GM23338 (cell line): ENCODE data around the gene ADGRB3. TPM values are rescaled to one million over a fixed set of nuclear protein-coding genes. Genes with fewer than 3 reads are reported as not detected.
A peak's percentile ranks its signal among the peaks of the same experiment; 100 is the strongest.

ENCODE experiments used
- ATAC-seq: fragments of 200-7000 bp; cut with Tn5 transposase; 3 replicates; pipeline ENCODE4 v1.9.1; 2020
- DNase-seq: peaks from one replicate; pipeline ENCODE4 v3.0.0-alpha.2; 2015; ENCODE audit warnings: low spot score
- H2AFZ ChIP-seq: fragments of 200-600 bp; sonication (generic); 2 replicates; pipeline ENCODE4 v1.8.0; 2016; ENCODE audit warnings: antibody characterized with exemption, mild to moderate bottlenecking, moderate library complexity
- H3F3A ChIP-seq: fragments of 200-600 bp; sonication (generic); replicated peaks from 2 replicates; pipeline ENCODE4 v1.8.0; 2017; ENCODE audit warnings: antibody characterized with exemption, mixed run types, low read depth
- H3K27ac ChIP-seq: fragments of 200-600 bp; sonication (generic); 2 replicates; pipeline ENCODE4 v1.6.1; 2016; ENCODE audit warnings: low read depth
- H3K27me3 ChIP-seq: fragments of 200-600 bp; sonication (generic); 2 replicates; pipeline ENCODE4 v1.8.0; 2016; ENCODE audit warnings: mild to moderate bottlenecking, mixed run types, moderate library complexity; ENCODE audit not compliant: insufficient read depth
- H3K36me3 ChIP-seq: fragments of 200-600 bp; sonication (generic); 2 replicates; pipeline ENCODE4 v1.8.0; 2016; ENCODE audit warnings: mild to moderate bottlenecking; ENCODE audit not compliant: insufficient read depth
- H3K4me1 ChIP-seq: fragments of 200-600 bp; sonication (generic); 2 replicates; pipeline ENCODE4 v1.8.0; 2016; ENCODE audit warnings: mild to moderate bottlenecking, moderate library complexity; ENCODE audit not compliant: insufficient read depth
- H3K4me2 ChIP-seq: fragments of 200-600 bp; sonication (generic); 2 replicates; pipeline ENCODE4 v1.7.1; 2017; ENCODE audit warnings: mixed run types
- H3K4me3 ChIP-seq: fragments of 200-600 bp; sonication (generic); 2 replicates; pipeline ENCODE4 v1.6.1; 2016; ENCODE audit warnings: mixed run types
- H3K79me2 ChIP-seq: fragments of 200-600 bp; sonication (generic); replicated peaks from 2 replicates; pipeline ENCODE4 v1.8.0; 2017; ENCODE audit warnings: mild to moderate bottlenecking; ENCODE audit not compliant: insufficient read depth
- H3K9me2 ChIP-seq: fragments of 200-600 bp; sonication (generic); 2 replicates; pipeline ENCODE4 v1.8.0; 2017; ENCODE audit not compliant: insufficient read depth
- H4K20me1 ChIP-seq: fragments of 200-600 bp; sonication (generic); replicated peaks from 2 replicates; pipeline ENCODE4 v1.8.0; 2017; ENCODE audit warnings: mild to moderate bottlenecking; ENCODE audit not compliant: insufficient read depth
- H3K27ac Mint-ChIP-seq: 2 replicates; pipeline ENCODE4 v1.8.0; 2020; ENCODE audit warnings: inconsistent platforms, mild to moderate bottlenecking, moderate library complexity, mixed read lengths
- H3K27me3 Mint-ChIP-seq: 3 replicates; pipeline ENCODE4 v1.8.0; 2022; ENCODE audit warnings: low read depth, mild to moderate bottlenecking, moderate library complexity, mixed read lengths, inconsistent platforms; ENCODE audit not compliant: insufficient read depth, poor library complexity
- H3K36me3 Mint-ChIP-seq: 3 replicates; pipeline ENCODE4 v1.8.0; 2021; ENCODE audit warnings: low read depth, mild to moderate bottlenecking, inconsistent platforms, moderate library complexity, mixed read lengths
- H3K4me1 Mint-ChIP-seq: 3 replicates; pipeline ENCODE4 v1.8.0; 2020; ENCODE audit warnings: mild to moderate bottlenecking, inconsistent platforms, mixed read lengths
- H3K4me3 Mint-ChIP-seq: 3 replicates; pipeline ENCODE4 v1.8.0; 2021; ENCODE audit warnings: moderate library complexity, mild to moderate bottlenecking, inconsistent platforms, mixed read lengths
- H3K9me3 Mint-ChIP-seq: 3 replicates; pipeline ENCODE4 v1.8.0; 2020; ENCODE audit warnings: moderate library complexity, mild to moderate bottlenecking, inconsistent platforms, mixed read lengths
- CREB1 ChIP-seq: fragments of 250-450 bp; sonication (Bioruptor Pico); IDR thresholded peaks from 2 replicates; pipeline ENCODE4 v1.5.0; 2020; ENCODE audit warnings: low read depth, mild to moderate bottlenecking, moderate library complexity
- EZH2 ChIP-seq: fragments of 200-600 bp; sonication (generic); IDR thresholded peaks from one replicate; pipeline ENCODE4 v1.8.0; 2017; ENCODE audit warnings: antibody characterized with exemption, mild to moderate bottlenecking, low read depth; ENCODE audit not compliant: unreplicated experiment
- EZH2phosphoT487 ChIP-seq: fragments of 200-600 bp; sonication (generic); IDR thresholded peaks from one replicate; pipeline ENCODE4 v1.8.1; 2018; ENCODE audit warnings: antibody characterized with exemption; ENCODE audit not compliant: unreplicated experiment
- JUNB ChIP-seq: IDR thresholded peaks from one replicate; pipeline ENCODE4 v1.6.1; 2016; ENCODE audit warnings: antibody characterized with exemption; ENCODE audit not compliant: unreplicated experiment
- NANOG ChIP-seq: IDR thresholded peaks from 2 replicates; pipeline ENCODE4 v1.6.1; 2016; ENCODE audit warnings: antibody characterized with exemption, borderline replicate concordance
- POLR2AphosphoS5 ChIP-seq: IDR thresholded peaks from 2 replicates; pipeline ENCODE4 v1.6.1; 2016; ENCODE audit warnings: antibody characterized with exemption, low read depth
- REST ChIP-seq: IDR thresholded peaks from one replicate; pipeline ENCODE4 v1.6.1; 2018; ENCODE audit warnings: antibody characterized with exemption; ENCODE audit not compliant: unreplicated experiment
- STAT1 ChIP-seq: IDR thresholded peaks from one replicate; pipeline ENCODE4 v1.6.1; 2016; ENCODE audit warnings: antibody characterized with exemption; ENCODE audit not compliant: unreplicated experiment
- ZNF331 ChIP-seq: fragments of 250-450 bp; sonication (Bioruptor Pico); IDR thresholded peaks from 2 replicates; pipeline ENCODE4 v1.5.0; 2020; ENCODE audit warnings: low read depth, mild to moderate bottlenecking, moderate library complexity
- polyA plus RNA-seq: library from polyadenylated mRNA; unstranded; fragments of >200 nt; fragmentation: Nextera tagmentation; extraction: Ambion mirVana; gene quantifications from 2 replicates; pipeline ENCODE4 v1.2.1, GENCODE V29; 2016
- total RNA-seq: library from RNA; depleted of rRNA; stranded (reverse); fragments of >200 nt; shearing (Covaris generic); gene quantifications from 2 replicates; pipeline ENCODE4 v1.2.3, GENCODE V29; 2014
- TF ChIP-seq, protein P1 (sequence below): fragments of 250-450 bp; sonication (Bioruptor Pico); IDR thresholded peaks from 2 replicates; pipeline ENCODE4 v1.5.0; 2020; ENCODE audit warnings: mild to moderate bottlenecking, moderate library complexity
- TF ChIP-seq, protein P2 (sequence below), 2 experiments: fragments of 200-600 bp in 1 of 2; sonication (generic) in 1 of 2; conservative IDR thresholded peaks; 2 replicates each; pipeline versions ENCODE4 v1.5.1 to v1.6.1; 2016 to 2017; ENCODE audit warnings: antibody characterized with exemption in 2 of 2, low read depth in 2 of 2, mild to moderate bottlenecking in 2 of 2, moderate library complexity in 1 of 2

ADGRB3 gene
- total and polyA plus RNA-seq, 2 experiments from 2014 or later, result 0.92 to 4.0 TPM

GRCh38 chr6:69383627-69384026 lies 748.5 kb downstream of the ADGRB3 start:
- no peaks in the 10 kb centered on the region for H3K9me3 Mint-ChIP-seq
- no peak overlapping the region for H2AFZ ChIP-seq
- no peaks in the 10 kb centered on the region for H3K36me3 ChIP-seq
- H3K27ac Mint-ChIP-seq, result peak overlapping the region; percentile 47; the same call in 1 of the 2 replicates
- H3K4me3 Mint-ChIP-seq, result no peak overlapping the region
- H3K4me1 Mint-ChIP-seq, result peaks cover 25% of the 10 kb centered on the region
- DNase-seq, result peak; percentile 6
- no peak overlapping the region for H3K4me2 ChIP-seq
- no peaks in the 10 kb centered on the region for H4K20me1 ChIP-seq
- H3K27me3 ChIP-seq, result no peaks in the 10 kb centered on the region
- H3K36me3 Mint-ChIP-seq, result no peaks in the 10 kb centered on the region
- TF ChIP-seq STAT1, result no peak
- TF ChIP-seq ZNF331 (CRISPR knock-in tag), result no peak
- no peak for TF ChIP-seq REST
- no peak for TF ChIP-seq CREB1 (CRISPR knock-in tag)
- no peak for TF ChIP-seq POLR2AphosphoS5
- TF ChIP-seq NANOG, result no peak
- no peak for TF ChIP-seq EZH2phosphoT487
- H3K27ac ChIP-seq, result no peak overlapping the region
- peak; percentile 44; the same call in 2 of the 3 replicates for ATAC-seq
- no peaks in the 10 kb centered on the region for H3K9me2 ChIP-seq
- H3F3A ChIP-seq, result no peaks in the 10 kb centered on the region
- no peak overlapping the region for H3K4me3 ChIP-seq
- no peaks in the 10 kb centered on the region for H3K27me3 Mint-ChIP-seq
- H3K4me1 ChIP-seq, result peaks cover 10% of the 10 kb centered on the region; the same call in 1 of the 2 replicates
- no peaks in the 10 kb centered on the region for H3K79me2 ChIP-seq

GRCh38 chr6:69386426-69386825 lies 751.3 kb downstream of the ADGRB3 start:
- Mint-ChIP-seq H3K4me1 (peaks cover 29% of the 10 kb centered on the region), H3K27me3 (no peaks in the 10 kb centered on the region), H3K9me3 (no peaks in the 10 kb centered on the region), H3K4me3 (no peak overlapping the region), H3K27ac (no peak overlapping the region), H3K36me3 (no peaks in the 10 kb centered on the region)
- no peak for ATAC-seq
- Histone ChIP-seq H3K4me2 (no peak overlapping the region), H3K9me2 (no peaks in the 10 kb centered on the region), H3K4me3 (no peak overlapping the region), H3K36me3 (no peaks in the 10 kb centered on the region), H3K27ac (no peak overlapping the region), H3K27me3 (no peaks in the 10 kb centered on the region), H3K4me1 (peaks cover 10% of the 10 kb centered on the region; the same call in 1 of the 2 replicates), H2AFZ (no peak overlapping the region), H4K20me1 (no peaks in the 10 kb centered on the region), H3F3A (no peaks in the 10 kb centered on the region), H3K79me2 (no peaks in the 10 kb centered on the region)
- DNase-seq, result no peak
- TF ChIP-seq JUNB (no peak), NANOG (no peak), EZH2phosphoT487 (no peak), EZH2 (no peak), CREB1 (CRISPR knock-in tag) (no peak)
- TF ChIP-seq, protein P1, sequence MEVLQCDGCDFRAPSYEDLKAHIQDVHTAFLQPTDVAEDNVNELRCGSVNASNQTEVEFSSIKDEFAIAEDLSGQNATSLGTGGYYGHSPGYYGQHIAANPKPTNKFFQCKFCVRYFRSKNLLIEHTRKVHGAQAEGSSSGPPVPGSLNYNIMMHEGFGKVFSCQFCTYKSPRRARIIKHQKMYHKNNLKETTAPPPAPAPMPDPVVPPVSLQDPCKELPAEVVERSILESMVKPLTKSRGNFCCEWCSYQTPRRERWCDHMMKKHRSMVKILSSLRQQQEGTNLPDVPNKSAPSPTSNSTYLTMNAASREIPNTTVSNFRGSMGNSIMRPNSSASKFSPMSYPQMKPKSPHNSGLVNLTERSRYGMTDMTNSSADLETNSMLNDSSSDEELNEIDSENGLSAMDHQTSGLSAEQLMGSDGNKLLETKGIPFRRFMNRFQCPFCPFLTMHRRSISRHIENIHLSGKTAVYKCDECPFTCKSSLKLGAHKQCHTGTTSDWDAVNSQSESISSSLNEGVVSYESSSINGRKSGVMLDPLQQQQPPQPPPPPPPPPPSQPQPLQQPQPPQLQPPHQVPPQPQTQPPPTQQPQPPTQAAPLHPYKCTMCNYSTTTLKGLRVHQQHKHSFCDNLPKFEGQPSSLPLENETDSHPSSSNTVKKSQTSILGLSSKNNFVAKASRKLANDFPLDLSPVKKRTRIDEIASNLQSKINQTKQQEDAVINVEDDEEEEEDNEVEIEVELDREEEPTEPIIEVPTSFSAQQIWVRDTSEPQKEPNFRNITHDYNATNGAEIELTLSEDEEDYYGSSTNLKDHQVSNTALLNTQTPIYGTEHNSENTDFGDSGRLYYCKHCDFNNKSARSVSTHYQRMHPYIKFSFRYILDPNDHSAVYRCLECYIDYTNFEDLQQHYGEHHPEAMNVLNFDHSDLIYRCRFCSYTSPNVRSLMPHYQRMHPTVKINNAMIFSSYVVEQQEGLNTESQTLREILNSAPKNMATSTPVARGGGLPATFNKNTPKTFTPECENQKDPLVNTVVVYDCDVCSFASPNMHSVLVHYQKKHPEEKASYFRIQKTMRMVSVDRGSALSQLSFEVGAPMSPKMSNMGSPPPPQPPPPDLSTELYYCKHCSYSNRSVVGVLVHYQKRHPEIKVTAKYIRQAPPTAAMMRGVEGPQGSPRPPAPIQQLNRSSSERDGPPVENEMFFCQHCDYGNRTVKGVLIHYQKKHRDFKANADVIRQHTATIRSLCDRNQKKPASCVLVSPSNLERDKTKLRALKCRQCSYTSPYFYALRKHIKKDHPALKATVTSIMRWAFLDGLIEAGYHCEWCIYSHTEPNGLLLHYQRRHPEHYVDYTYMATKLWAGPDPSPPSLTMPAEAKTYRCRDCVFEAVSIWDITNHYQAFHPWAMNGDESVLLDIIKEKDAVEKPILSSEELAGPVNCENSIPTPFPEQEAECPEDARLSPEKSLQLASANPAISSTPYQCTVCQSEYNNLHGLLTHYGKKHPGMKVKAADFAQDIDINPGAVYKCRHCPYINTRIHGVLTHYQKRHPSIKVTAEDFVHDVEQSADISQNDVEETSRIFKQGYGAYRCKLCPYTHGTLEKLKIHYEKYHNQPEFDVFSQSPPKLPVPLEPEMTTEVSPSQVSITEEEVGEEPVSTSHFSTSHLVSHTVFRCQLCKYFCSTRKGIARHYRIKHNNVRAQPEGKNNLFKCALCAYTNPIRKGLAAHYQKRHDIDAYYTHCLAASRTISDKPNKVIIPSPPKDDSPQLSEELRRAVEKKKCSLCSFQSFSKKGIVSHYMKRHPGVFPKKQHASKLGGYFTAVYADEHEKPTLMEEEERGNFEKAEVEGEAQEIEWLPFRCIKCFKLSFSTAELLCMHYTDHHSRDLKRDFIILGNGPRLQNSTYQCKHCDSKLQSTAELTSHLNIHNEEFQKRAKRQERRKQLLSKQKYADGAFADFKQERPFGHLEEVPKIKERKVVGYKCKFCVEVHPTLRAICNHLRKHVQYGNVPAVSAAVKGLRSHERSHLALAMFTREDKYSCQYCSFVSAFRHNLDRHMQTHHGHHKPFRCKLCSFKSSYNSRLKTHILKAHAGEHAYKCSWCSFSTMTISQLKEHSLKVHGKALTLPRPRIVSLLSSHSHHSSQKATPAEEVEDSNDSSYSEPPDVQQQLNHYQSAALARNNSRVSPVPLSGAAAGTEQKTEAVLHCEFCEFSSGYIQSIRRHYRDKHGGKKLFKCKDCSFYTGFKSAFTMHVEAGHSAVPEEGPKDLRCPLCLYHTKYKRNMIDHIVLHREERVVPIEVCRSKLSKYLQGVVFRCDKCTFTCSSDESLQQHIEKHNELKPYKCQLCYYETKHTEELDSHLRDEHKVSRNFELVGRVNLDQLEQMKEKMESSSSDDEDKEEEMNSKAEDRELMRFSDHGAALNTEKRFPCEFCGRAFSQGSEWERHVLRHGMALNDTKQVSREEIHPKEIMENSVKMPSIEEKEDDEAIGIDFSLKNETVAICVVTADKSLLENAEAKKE (CRISPR knock-in tag), result no peak
- TF ChIP-seq, protein P2, sequence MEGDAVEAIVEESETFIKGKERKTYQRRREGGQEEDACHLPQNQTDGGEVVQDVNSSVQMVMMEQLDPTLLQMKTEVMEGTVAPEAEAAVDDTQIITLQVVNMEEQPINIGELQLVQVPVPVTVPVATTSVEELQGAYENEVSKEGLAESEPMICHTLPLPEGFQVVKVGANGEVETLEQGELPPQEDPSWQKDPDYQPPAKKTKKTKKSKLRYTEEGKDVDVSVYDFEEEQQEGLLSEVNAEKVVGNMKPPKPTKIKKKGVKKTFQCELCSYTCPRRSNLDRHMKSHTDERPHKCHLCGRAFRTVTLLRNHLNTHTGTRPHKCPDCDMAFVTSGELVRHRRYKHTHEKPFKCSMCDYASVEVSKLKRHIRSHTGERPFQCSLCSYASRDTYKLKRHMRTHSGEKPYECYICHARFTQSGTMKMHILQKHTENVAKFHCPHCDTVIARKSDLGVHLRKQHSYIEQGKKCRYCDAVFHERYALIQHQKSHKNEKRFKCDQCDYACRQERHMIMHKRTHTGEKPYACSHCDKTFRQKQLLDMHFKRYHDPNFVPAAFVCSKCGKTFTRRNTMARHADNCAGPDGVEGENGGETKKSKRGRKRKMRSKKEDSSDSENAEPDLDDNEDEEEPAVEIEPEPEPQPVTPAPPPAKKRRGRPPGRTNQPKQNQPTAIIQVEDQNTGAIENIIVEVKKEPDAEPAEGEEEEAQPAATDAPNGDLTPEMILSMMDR (conservative IDR thresholded peaks at IDR 0.05; ENCODE audit: low read depth in 2 of 2), result no peak
